A673 (cell line): ENCODE measurements around the gene BPIFA2. TPM values are rescaled to one million over a fixed set of nuclear protein-coding genes. Genes with fewer than 3 reads are reported as not detected.

ENCODE experiments used
- BruUV-seq: library from RNA; stranded (reverse); fragments of 400-500 nt; replicated peaks from 2 replicates; lab custom pipeline; 2021; lab: Mats Ljungman, UMichigan
- CTCF ChIA-PET: fragments of 300-600 bp; sonication (Branson Sonifier 250); formaldehyde crosslinking; loops from one replicate; lab custom pipeline; 2022; ENCODE audit warnings: antibody characterized with exemption; lab: Charles Lee
- POLR2A ChIA-PET: fragments of 300-600 bp; sonication (Branson Sonifier 250); formaldehyde crosslinking; loops from one replicate; lab custom pipeline; 2022; ENCODE audit warnings: antibody characterized with exemption; ENCODE audit not compliant: low non-redundant PET; lab: Charles Lee
- DNase-seq: peaks from one replicate; pipeline ENCODE4 v3.0.0-alpha.2; 2015; ENCODE audit warnings: low spot score
- H3K27ac ChIP-seq: fragments of 200-600 bp; sonication (generic); 2 replicates; pipeline ENCODE4 v1.5.1; 2016; ENCODE audit warnings: mixed run types, low read depth, mild to moderate bottlenecking, mixed read lengths, antibody characterized with exemption, low read length; ENCODE audit not compliant: poor library complexity, severe bottlenecking
- H3K27me3 ChIP-seq: fragments of 200-600 bp; sonication (generic); replicated peaks from 2 replicates; pipeline ENCODE4 v1.6.1; 2017; ENCODE audit warnings: mixed run types, low read depth, mild to moderate bottlenecking, mixed read lengths, antibody characterized with exemption, low read length; ENCODE audit not compliant: insufficient read depth, poor library complexity
- H3K36me3 ChIP-seq: fragments of 200-600 bp; sonication (generic); 2 replicates; pipeline ENCODE4 v1.6.1; 2016; ENCODE audit warnings: mixed run types, mild to moderate bottlenecking, mixed read lengths, antibody characterized with exemption, low read length; ENCODE audit not compliant: insufficient read depth, poor library complexity, severe bottlenecking
- H3K4me1 ChIP-seq: fragments of 200-600 bp; sonication (generic); 2 replicates; pipeline ENCODE4 v1.6.1; 2017; ENCODE audit warnings: mixed run types, mild to moderate bottlenecking, mixed read lengths, antibody characterized with exemption, low read length; ENCODE audit not compliant: insufficient read depth, poor library complexity, severe bottlenecking
- H3K4me3 ChIP-seq: fragments of 200-600 bp; sonication (generic); 2 replicates; pipeline ENCODE4 v1.5.1; 2016; ENCODE audit warnings: low read depth, mixed run types, mild to moderate bottlenecking, mixed read lengths, low read length; ENCODE audit not compliant: poor library complexity, severe bottlenecking
- H3K9me3 ChIP-seq: fragments of 200-600 bp; sonication (generic); 2 replicates; pipeline ENCODE4 v1.6.1; 2016; ENCODE audit warnings: mixed run types, low read depth, mild to moderate bottlenecking, mixed read lengths, antibody characterized with exemption, low read length; ENCODE audit not compliant: poor library complexity, severe bottlenecking
- CTCF ChIP-seq: fragments of 300-800, 200-600 bp; sonication (generic); conservative IDR thresholded peaks from 2 replicates; pipeline ENCODE4 v1.5.1; 2017; ENCODE audit warnings: low read depth, mild to moderate bottlenecking, antibody characterized with exemption, low read length, moderate library complexity, mixed read lengths
- EZH2 ChIP-seq: fragments of 200-600 bp; sonication (generic); IDR thresholded peaks from 2 replicates; pipeline ENCODE4 v1.6.1; 2017; ENCODE audit warnings: borderline replicate concordance, low read depth, mild to moderate bottlenecking, mixed read lengths, antibody characterized with exemption, low read length; ENCODE audit not compliant: poor library complexity, severe bottlenecking
- intact Hi-C: fragments of 100-400 bp; cut with micrococcal nuclease; formaldehyde crosslinking; loops from one replicate; pipeline ENCODE4 v1.10.0; 2022; ENCODE audit not compliant: unreplicated experiment
- total RNA-seq: library from RNA; stranded (reverse); gene quantifications from 2 replicates; pipeline ENCODE4 v1.2.3, GENCODE V29; 2021

Gene BPIFA2
- total RNA-seq, 1 experiment from 2014 or later, result not detected

- Histone ChIP-seq H3K36me3 (no peaks in the 10 kb centered on the region), H3K4me3 (no peak overlapping the region), H3K4me1 (no peaks in the 10 kb centered on the region), H3K27me3 (peaks cover 25% of the 10 kb centered on the region), H3K9me3 (no peaks in the 10 kb centered on the region), H3K27ac (no peak overlapping the region)
- no TSS peak for BruUV-seq
- CTCF ChIA-PET, result no interaction called here
- POLR2A ChIA-PET, result no interaction called here
- TF ChIP-seq EZH2 (no peak), CTCF (no peak)
- no peak for DNase-seq
- intact Hi-C loops, result no loop called here
Observed at GRCh38 chr20:33188421-33188820, 20.5 kb downstream of the BPIFA2 start.

GRCh38 chr20:33191484-33191883, 23.5 kb downstream of the BPIFA2 start:
- Histone ChIP-seq H3K36me3 (no peaks in the 10 kb centered on the region), H3K27ac (no peak overlapping the region), H3K4me1 (no peaks in the 10 kb centered on the region), H3K9me3 (no peaks in the 10 kb centered on the region), H3K27me3 (peaks cover 46% of the 10 kb centered on the region), H3K4me3 (no peak overlapping the region)
- intact Hi-C loops, result no loop called here
- CTCF ChIA-PET, result no interaction called here
- DNase-seq, result no peak
- POLR2A ChIA-PET, result no interaction called here
- TF ChIP-seq CTCF (no peak), EZH2 (no peak)
- no TSS peak for BruUV-seq

GRCh38 chr20:33191955-33192354, 24.0 kb downstream of the BPIFA2 start:
- no peak for TF ChIP-seq EZH2
- TF ChIP-seq CTCF, result no peak
- no peaks in the 10 kb centered on the region for H3K4me1 ChIP-seq
- no peaks in the 10 kb centered on the region for H3K9me3 ChIP-seq
- ChIA-PET POLR2A (no interaction called here), CTCF (no interaction called here)
- no peaks in the 10 kb centered on the region for H3K36me3 ChIP-seq
- no peak overlapping the region for H3K27ac ChIP-seq
- H3K4me3 ChIP-seq, result no peak overlapping the region
- H3K27me3 ChIP-seq, result peaks cover 46% of the 10 kb centered on the region
- DNase-seq, result no peak
- intact Hi-C loops, result no loop called here
- BruUV-seq, result no TSS peak
